ENCODE results near the gene AATF.

Gene AATF

DNA sequence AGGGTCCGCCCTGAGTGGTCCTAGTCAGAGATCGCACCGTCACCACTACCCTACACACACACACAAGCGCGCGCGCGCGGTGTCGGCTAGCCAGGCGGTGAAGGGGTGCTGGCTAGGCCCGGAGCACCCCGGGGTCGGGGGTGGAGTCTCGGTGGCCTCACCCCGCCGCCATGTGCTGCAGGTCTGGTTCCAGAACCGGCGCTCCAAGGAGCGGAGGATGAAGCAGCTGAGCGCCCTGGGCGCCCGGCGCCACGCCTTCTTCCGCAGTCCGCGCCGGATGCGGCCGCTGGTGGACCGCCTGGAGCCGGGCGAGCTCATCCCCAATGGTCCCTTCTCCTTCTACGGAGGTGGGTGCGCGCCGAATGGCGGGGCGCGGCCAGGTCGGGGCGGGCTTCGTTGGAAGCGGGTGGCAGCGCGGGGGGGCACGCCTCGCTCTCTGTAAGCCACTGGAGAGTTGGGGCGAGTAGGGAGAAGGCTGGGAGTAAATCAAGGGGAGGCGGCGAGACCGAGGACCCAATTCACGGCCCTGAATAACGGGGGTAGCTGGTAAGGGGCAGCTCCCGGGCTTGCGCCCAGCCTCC lies 6.6 kb upstream of the AATF start:
- H3K4me3 ChIP-seq (replicated peaks; ENCODE audit: low read depth, low read length): 0 out of 2 replicates have a peak overlapping the region, but pooled peaks have one; percentile 8
- TF ChIP-seq, protein P1, sequence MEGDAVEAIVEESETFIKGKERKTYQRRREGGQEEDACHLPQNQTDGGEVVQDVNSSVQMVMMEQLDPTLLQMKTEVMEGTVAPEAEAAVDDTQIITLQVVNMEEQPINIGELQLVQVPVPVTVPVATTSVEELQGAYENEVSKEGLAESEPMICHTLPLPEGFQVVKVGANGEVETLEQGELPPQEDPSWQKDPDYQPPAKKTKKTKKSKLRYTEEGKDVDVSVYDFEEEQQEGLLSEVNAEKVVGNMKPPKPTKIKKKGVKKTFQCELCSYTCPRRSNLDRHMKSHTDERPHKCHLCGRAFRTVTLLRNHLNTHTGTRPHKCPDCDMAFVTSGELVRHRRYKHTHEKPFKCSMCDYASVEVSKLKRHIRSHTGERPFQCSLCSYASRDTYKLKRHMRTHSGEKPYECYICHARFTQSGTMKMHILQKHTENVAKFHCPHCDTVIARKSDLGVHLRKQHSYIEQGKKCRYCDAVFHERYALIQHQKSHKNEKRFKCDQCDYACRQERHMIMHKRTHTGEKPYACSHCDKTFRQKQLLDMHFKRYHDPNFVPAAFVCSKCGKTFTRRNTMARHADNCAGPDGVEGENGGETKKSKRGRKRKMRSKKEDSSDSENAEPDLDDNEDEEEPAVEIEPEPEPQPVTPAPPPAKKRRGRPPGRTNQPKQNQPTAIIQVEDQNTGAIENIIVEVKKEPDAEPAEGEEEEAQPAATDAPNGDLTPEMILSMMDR (IDR thresholded peaks at IDR 0.05; ENCODE audit: low read depth, low read length, missing control alignments): no peak
- no peak for DNase-seq (ENCODE audit: extremely low read depth, low read depth)

DNA sequence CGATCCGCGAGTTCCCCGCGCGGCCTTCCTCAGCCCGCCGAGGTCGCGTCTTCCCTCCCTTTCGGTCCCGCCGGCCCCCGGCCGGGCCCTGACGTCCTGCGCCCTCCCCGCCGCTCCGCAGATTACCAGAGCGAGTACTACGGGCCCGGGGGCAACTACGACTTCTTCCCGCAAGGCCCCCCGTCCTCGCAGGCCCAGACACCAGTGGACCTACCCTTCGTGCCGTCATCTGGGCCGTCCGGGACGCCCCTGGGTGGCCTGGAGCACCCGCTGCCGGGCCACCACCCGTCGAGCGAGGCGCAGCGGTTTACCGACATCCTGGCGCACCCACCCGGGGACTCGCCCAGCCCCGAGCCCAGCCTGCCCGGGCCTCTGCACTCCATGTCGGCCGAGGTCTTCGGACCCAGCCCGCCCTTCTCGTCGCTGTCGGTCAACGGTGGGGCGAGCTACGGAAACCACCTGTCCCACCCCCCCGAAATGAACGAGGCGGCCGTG lies 6.1 kb upstream of the AATF start:
- TF ChIP-seq, protein P1 (IDR thresholded peaks at IDR 0.05; ENCODE audit: low read depth, low read length, missing control alignments): no peak
- no peak overlapping the region for H3K4me3 ChIP-seq (replicated peaks; ENCODE audit: low read depth, low read length)

DNA sequence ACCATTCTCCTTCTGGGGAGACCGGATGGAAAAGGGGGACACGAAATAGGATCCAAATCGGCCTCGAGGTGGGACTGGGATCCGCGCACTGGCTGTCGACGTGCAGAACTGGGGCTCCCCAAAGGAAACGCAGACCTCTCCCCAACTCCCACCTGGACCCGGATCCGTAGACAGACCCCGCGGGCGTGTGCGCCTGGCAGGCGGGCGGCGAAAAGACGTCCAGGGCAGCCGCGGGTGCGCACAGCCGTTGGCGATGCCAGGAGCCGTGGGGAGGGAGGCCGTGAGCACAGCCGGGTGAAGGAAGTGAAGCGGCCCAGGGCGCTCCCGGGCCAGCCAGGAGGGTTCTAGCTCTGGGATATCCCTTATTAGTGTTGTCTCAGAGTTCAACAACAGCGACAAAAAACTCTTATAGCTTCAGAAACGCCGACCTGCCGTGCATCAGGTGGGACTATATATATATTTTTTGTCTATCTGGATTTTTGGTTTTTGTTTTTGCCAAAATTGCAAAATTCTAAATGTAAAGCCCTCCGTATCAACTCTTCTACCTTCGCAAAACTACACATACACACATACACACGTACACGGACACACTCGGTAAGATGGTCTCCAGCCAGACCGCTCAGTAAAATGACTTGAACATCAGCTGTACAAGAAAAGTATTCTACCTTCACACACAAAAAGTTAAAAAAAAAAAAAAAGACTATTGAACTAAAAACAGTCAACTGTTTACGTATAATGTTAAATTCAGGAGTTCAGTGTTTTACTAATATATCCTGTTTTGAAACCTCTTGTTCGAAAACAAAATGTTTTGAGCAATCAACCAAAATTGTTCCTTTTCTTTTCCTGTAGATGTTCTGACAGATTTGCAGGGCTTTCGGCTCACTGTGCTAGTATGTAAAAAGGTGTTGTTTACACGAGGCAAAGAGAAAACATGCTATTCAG lies 5.2 kb upstream of the AATF start:
- no peak overlapping the region for H3K4me3 ChIP-seq (replicated peaks; ENCODE audit: low read depth, low read length)
- no peak for DNase-seq (ENCODE audit: extremely low read depth, low read depth)
- TF ChIP-seq, protein P1 (IDR thresholded peaks at IDR 0.05; ENCODE audit: low read depth, low read length, missing control alignments): no peak

More for the DNA sequence above, 6.1 kb upstream of the AATF start:
- no peak for DNase-seq (ENCODE audit: extremely low read depth, low read depth)

DNA sequence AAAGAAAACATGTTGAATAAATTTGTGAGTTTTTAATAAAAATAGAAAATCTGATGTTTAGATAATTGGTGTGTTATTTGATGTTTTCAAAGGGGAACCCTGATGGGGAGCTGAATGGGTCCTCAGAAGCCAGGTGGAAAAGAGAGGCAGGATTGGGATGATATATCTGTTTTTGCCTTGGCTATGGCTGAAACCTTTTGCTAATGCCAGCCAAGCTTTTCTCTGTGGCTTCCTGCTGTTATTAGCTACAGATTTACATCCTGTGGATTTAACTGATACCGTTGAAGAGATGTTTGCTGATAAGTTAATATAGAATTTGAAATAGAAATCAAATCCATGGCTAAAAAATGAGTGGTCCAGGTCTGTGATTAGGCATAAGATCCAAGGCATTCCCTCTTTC lies 4.2 kb upstream of the AATF start:
- H3K4me3 ChIP-seq (replicated peaks; ENCODE audit: low read depth, low read length): no peak overlapping the region
- no peak for DNase-seq (ENCODE audit: extremely low read depth, low read depth)
- TF ChIP-seq, protein P1 (IDR thresholded peaks at IDR 0.05; ENCODE audit: low read depth, low read length, missing control alignments): no peak

DNA sequence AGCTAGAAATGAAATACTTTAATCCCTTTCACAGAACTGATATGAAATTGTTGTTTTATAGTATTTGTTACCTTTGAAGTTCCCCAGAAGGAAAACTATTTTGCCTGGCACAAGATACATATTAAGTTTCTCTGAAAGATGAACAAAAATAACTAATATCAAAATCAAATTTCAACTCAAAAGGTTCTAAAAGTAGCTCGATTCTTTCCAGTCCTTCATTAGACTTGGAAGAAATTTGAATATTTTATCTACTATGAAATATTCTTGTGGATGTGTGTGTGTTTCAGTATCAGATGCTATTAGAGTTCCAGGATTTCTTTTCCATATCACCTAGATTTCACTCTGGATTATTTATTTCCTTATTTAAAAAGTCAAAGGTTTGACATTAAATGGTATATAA lies 3.6 kb upstream of the AATF start:
- no peak overlapping the region for H3K4me3 ChIP-seq (replicated peaks; ENCODE audit: low read depth, low read length)
- DNase-seq (ENCODE audit: extremely low read depth, low read depth): no peak
- TF ChIP-seq, protein P1 (IDR thresholded peaks at IDR 0.05; ENCODE audit: low read depth, low read length, missing control alignments): no peak

DNA sequence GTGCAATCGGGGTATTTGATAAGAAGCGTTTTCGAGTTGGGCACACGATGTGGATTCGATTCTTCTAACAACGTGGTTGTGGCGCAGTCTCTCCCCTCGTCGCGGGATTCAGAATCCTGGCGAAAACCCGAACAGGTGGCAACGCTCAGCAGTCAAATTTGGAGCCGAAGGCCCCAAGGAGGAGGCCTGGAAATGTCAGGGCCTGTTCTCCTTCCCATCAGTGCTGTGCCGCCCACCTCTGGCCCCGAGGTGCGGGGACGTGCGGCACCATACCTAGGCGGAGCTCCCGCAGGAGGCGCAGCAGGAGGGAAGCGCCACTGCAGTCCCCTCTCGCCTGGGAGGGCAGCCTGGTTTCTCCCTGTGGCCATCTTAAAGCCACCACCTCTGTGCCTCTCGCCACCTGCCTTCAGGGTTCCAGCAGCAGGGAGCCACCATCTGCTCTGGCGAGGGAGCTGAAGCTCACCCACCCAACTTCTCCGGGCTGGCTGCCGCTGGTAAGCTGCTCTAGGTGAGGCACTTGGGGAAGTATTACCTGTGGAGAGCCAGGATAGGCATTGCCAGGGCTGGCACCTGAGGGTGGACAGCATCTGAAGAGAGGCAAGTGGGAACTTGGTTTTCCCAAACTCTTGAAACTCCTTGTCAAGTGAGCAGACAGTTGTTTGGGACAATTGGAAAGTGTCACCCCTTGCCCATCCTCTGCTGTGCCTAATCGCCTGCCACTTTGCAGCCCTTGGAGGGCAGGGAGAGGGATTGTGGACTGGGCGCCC lies 2.6 kb upstream of the AATF start:
- TF ChIP-seq, protein P1 (IDR thresholded peaks at IDR 0.05; ENCODE audit: low read depth, low read length, missing control alignments): no peak
- no peak overlapping the region for H3K4me3 ChIP-seq (replicated peaks; ENCODE audit: low read depth, low read length)
- DNase-seq (ENCODE audit: extremely low read depth, low read depth): no peak

Measured in HFF-Myc (cell line).